Umbilical cord (tissue), 2 donors: ENCODE measurements around the gene LARGE2. TPM values are rescaled to one million over a fixed set of nuclear protein-coding genes. Genes with fewer than 3 reads are reported as not detected.

Experiments
- DNase-seq: peaks from one replicate; pipeline ENCODE4 v3.0.0-alpha.2; 2015; ENCODE audit warnings: low spot score
- total RNA-seq: library from RNA; depleted of rRNA; stranded (reverse); fragments of >200 nt; gene quantifications from one replicate; pipeline ENCODE4 v1.2.3, GENCODE V29; 2014; ENCODE audit warnings: low replicate concordance; ENCODE audit not compliant: insufficient read depth

The LARGE2 gene
- total RNA-seq, 1 donor from 2014 or later = not detected

GRCh38 chr11:45959851-45960250 lies 37.4 kb downstream of the LARGE2 start:
- DNase-seq = no peak

- DNase-seq = peak; percentile 72
Measured at GRCh38 chr11:45960387-45961095, 38.1 kb downstream of the LARGE2 start.

GRCh38 chr11:45961751-45962240 lies 39.3 kb downstream of the LARGE2 start:
- DNase-seq = no peak

GRCh38 chr11:45964911-45965389 lies 42.5 kb downstream of the LARGE2 start:
- peak; percentile 83 for DNase-seq

- no peak for DNase-seq
Measured at GRCh38 chr11:45967506-45967905, 45.0 kb downstream of the LARGE2 start.

- no peak for DNase-seq
Measured at GRCh38 chr11:45968901-45969300, 46.4 kb downstream of the LARGE2 start.

- peak; percentile 13 for DNase-seq
Measured at GRCh38 chr11:45973601-45974000, 51.1 kb downstream of the LARGE2 start.

GRCh38 chr11:45974806-45975205 lies 52.4 kb downstream of the LARGE2 start:
- DNase-seq = no peak

Other genes starting within 250 kb of the LARGE2 start
- gene SLC35C1, start 117.5 kb upstream of the LARGE2 start, total RNA-seq = 4.3 TPM
- gene CRY2, start 75.2 kb upstream of the LARGE2 start, total RNA-seq = 23.4 TPM
- 7.7 TPM for gene MAPK8IP1, start 37.0 kb upstream of the LARGE2 start, total RNA-seq
- not detected for gene FREY1, start 15.4 kb upstream of the LARGE2 start, total RNA-seq
- 12.8 TPM for gene PEX16, start 4.8 kb upstream of the LARGE2 start, total RNA-seq
- 38.8 TPM for gene PHF21A, start 198.8 kb downstream of the LARGE2 start, total RNA-seq